HepG2 (cell line): ENCODE data around the gene JAKMIP3.

ENCODE experiments used
- FIP1L1 ChIP-seq: fragments of 200-400 bp; formaldehyde crosslinking; IDR thresholded peaks from 2 replicates; pipeline ENCODE4 v1.6.1; 2018; ENCODE audit warnings: low read depth, mild to moderate bottlenecking, low read length, moderate library complexity, borderline replicate concordance; ENCODE audit not compliant: insufficient read depth
- MYC ChIP-seq: sonication (generic); formaldehyde crosslinking; IDR thresholded peaks from 2 replicates; pipeline ENCODE4 v1.9.0; 2021; ENCODE audit warnings: missing genetic modification reagents, borderline replicate concordance
- NFYB ChIP-seq: sonication (generic); formaldehyde crosslinking; IDR thresholded peaks from 2 replicates; pipeline ENCODE4 v1.4.0; 2020; ENCODE audit warnings: missing genetic modification reagents
- U2AF1 ChIP-seq: fragments of 200-400 bp; formaldehyde crosslinking; optimal IDR thresholded peaks from 2 replicates; pipeline ENCODE3; 2017; ENCODE audit warnings: mild to moderate bottlenecking, low read depth, low read length
- ZNF777 ChIP-seq: sonication (generic); formaldehyde crosslinking; IDR thresholded peaks from 2 replicates; pipeline ENCODE4 v1.4.0; 2020; ENCODE audit warnings: missing genetic modification reagents

DNA sequence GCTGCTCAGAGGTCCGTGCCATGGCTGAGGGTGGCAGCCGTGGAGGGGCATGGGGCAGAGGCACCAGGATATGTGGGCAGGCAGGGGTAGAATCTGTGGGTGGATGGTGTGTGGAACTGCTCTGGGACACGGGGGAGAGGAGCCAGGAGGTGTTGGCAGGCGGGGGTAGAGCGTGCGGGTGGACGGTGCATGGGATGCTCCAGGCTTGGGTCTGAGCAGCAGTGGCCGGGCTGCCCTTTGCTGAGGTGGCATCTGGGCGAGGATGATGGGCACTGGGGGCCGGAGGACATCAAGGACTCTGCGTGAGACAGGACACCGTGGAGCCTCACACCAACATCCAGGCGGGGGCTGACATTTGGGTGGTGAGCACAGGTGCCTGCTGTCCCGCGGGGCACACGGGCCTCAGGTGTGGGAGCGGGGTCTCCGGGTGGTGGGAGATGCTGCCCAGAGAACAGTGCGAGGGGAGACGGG lies 46.2 kb downstream of the JAKMIP3 start:
- TF ChIP-seq U2AF1 (no peak), MYC (CRISPR knock-in tag) (no peak), FIP1L1 (no peak), ZNF777 (no peak), NFYB (CRISPR knock-in tag) (no peak)
